Testis (tissue), 3 donors: ENCODE data around the gene GLI3. TPM values are rescaled to one million over a fixed set of nuclear protein-coding genes. Genes with fewer than 3 reads are reported as not detected.

Experiments used
- DNase-seq: peaks from one replicate; pipeline ENCODE4 v3.0.0-alpha.2; 2019
- H3K27ac ChIP-seq, 2 donors: fragments of 200-600 bp; sonication (generic); one replicate each; pipeline ENCODE4 v1.5.1; 2019
- H3K27me3 ChIP-seq: fragments of 200-600 bp; sonication (generic); one replicate; pipeline ENCODE4 v1.5.1; 2019
- H3K36me3 ChIP-seq: fragments of 200-600 bp; sonication (generic); one replicate; pipeline ENCODE4 v1.5.1; 2017; ENCODE audit warnings: low read depth; ENCODE audit errors: missing control alignments
- H3K4me1 ChIP-seq: fragments of 200-600 bp; sonication (generic); one replicate; pipeline ENCODE4 v1.5.1; 2019
- H3K4me3 ChIP-seq, 2 donors: fragments of 200-600 bp; sonication (generic); one replicate each; pipeline ENCODE4 v1.5.1; 2017 to 2019
- H3K9me3 ChIP-seq: fragments of 200-600 bp; sonication (generic); one replicate; pipeline ENCODE4 v1.5.1; 2017
- CTCF ChIP-seq, 3 experiments: fragments of 450-650 bp in 2 of 3; fragments of 200-600 bp in 1 of 3; sonication (generic) in 1 of 3; IDR thresholded peaks; one replicate each; pipeline ENCODE4 v1.5.1; 2016 to 2019; ENCODE audit warnings: antibody characterized with exemption in 3 of 3, mild to moderate bottlenecking in 2 of 3, moderate library complexity in 1 of 3
- POLR2A ChIP-seq: fragments of 450-650 bp; IDR thresholded peaks from one replicate; pipeline ENCODE4 v1.6.1; 2017; ENCODE audit warnings: antibody characterized with exemption, mild to moderate bottlenecking, moderate library complexity
- WGBS, 2 donors: methylation state at CpG; one replicate each; pipeline ENCODE4 v1.1.5; 2018; 5-methylcytosine and 5-hydroxymethylcytosine counted together
- intact Hi-C: fragments of 100-400 bp; cut with DNase I; formaldehyde crosslinking; loops from one replicate; pipeline ENCODE4 v1.15.1; 2023; ENCODE audit warnings: low total_unique reads
- polyA plus RNA-seq: library from polyadenylated mRNA; stranded (reverse); fragments of 350-450 nt; fragmentation: Illumina TruSeq; extraction: RNeasy Lipid Tissue Mini Kit (QIAGEN cat#74804); gene quantifications from one replicate; pipeline ENCODE4 v1.2.3, GENCODE V29; 2014; ENCODE audit warnings: low read depth, low replicate concordance; ENCODE audit not compliant: insufficient read depth
- total RNA-seq, 2 donors: library from RNA; depleted of rRNA; stranded (reverse); fragments of >200 nt; gene quantifications; one replicate each; pipeline ENCODE4 v1.2.3, GENCODE V29; 2016

The GLI3 gene
- total and polyA plus RNA-seq, 3 donors from 2014 or later, result 3.8 to 7.3 (median 5.0) TPM

GRCh38 chr7:41979834-41980307 lies 257.1 kb downstream of the GLI3 start:
- intact Hi-C loops, result loop anchor here (10.0 kb wide), 1 partner anchor 855 kb away; no protein-coding TSS in a partner anchor
- Histone ChIP-seq H3K4me1 (peaks cover 10% of the 10 kb centered on the region), H3K4me3 (no peak overlapping the region), H3K27me3 (no peaks in the 10 kb centered on the region), H3K9me3 (no peaks in the 10 kb centered on the region), H3K36me3 (no peaks in the 10 kb centered on the region), H3K27ac (no peak overlapping the region)
- TF ChIP-seq POLR2A, result no peak
- TF ChIP-seq CTCF (IDR thresholded peaks at IDR 0.05), result peak; percentile 58 to 77 (median 60)
- DNase-seq, result no peak
- WGBS, 2 donors, result 34 to 48% methylated on average over 4 to 6 of the region's 6 CpGs

GRCh38 chr7:41978858-41979257 lies 258.2 kb downstream of the GLI3 start:
- no peaks in the 10 kb centered on the region for H3K36me3 ChIP-seq
- no peak for DNase-seq
- no peaks in the 10 kb centered on the region for H3K27me3 ChIP-seq
- H3K4me1 ChIP-seq, result peaks cover 10% of the 10 kb centered on the region
- WGBS, 2 donors, result 94 to 95% methylated on average over 4 of the region's 4 CpGs
- intact Hi-C loops, result loop anchor here (10.0 kb wide), 1 partner anchor 856 kb away; no protein-coding TSS in a partner anchor
- no peak overlapping the region for H3K4me3 ChIP-seq
- no peaks in the 10 kb centered on the region for H3K9me3 ChIP-seq
- no peak overlapping the region for H3K27ac ChIP-seq
- TF ChIP-seq CTCF (IDR thresholded peaks at IDR 0.05), result no peak
- no peak for TF ChIP-seq POLR2A

- peaks cover 10% of the 10 kb centered on the region for H3K4me1 ChIP-seq
- H3K4me3 ChIP-seq, result no peak overlapping the region
- H3K27ac ChIP-seq, result no peak overlapping the region
- TF ChIP-seq CTCF (IDR thresholded peaks at IDR 0.05) (no peak), POLR2A (no peak)
- 85 to 86% methylated on average over 3 of the region's 3 CpGs for WGBS, 2 donors
- no peak for DNase-seq
- H3K9me3 ChIP-seq, result no peaks in the 10 kb centered on the region
- H3K36me3 ChIP-seq, result no peaks in the 10 kb centered on the region
- no peaks in the 10 kb centered on the region for H3K27me3 ChIP-seq
- intact Hi-C loops, result loop anchor here (10.0 kb wide), 1 partner anchor 857 kb away; no protein-coding TSS in a partner anchor
These were observed 259.3 kb downstream of the GLI3 start for GRCh38 chr7:41977661-41978060.

GRCh38 chr7:41977151-41977651 lies 259.8 kb downstream of the GLI3 start:
- Histone ChIP-seq H3K4me1 (peaks cover 10% of the 10 kb centered on the region), H3K4me3 (no peak overlapping the region), H3K9me3 (no peaks in the 10 kb centered on the region), H3K36me3 (no peaks in the 10 kb centered on the region), H3K27me3 (no peaks in the 10 kb centered on the region), H3K27ac (no peak overlapping the region)
- DNase-seq, result peak; percentile 43
- TF ChIP-seq POLR2A (no peak), CTCF (IDR thresholded peaks at IDR 0.05) (peak; percentile 44 to 58 (median 55))
- intact Hi-C loops, result loop anchor here (10.0 kb wide), 1 partner anchor 858 kb away; no protein-coding TSS in a partner anchor
- 70 to 72% methylated on average over 9 of the region's 9 CpGs for whole genome bisulfite sequencing, 2 donors

GRCh38 chr7:41976411-41976810 lies 260.6 kb downstream of the GLI3 start:
- intact Hi-C loops, result loop anchor here (10.0 kb wide), 1 partner anchor 858 kb away; no protein-coding TSS in a partner anchor
- Histone ChIP-seq H3K36me3 (no peaks in the 10 kb centered on the region), H3K27ac (no peak overlapping the region), H3K4me3 (no peak overlapping the region), H3K4me1 (peaks cover 10% of the 10 kb centered on the region), H3K9me3 (no peaks in the 10 kb centered on the region), H3K27me3 (no peaks in the 10 kb centered on the region)
- no peak for DNase-seq
- no peak for TF ChIP-seq POLR2A
- TF ChIP-seq CTCF (IDR thresholded peaks at IDR 0.05), result no peak
- 83 to 84% methylated on average over 2 of the region's 2 CpGs for WGBS, 2 donors
